ENCODE measurements around the gene HAUS8.
A peak's percentile ranks its signal among the peaks of the same experiment; 100 is the strongest.

HAUS8 gene

GRCh38 chr19:17075864-17076542 lies 751 bp upstream of the HAUS8 start:
- peak; percentile 24 to 27 for DNase-seq (ENCODE audit: low read depth in 2 of 2)

DNA sequence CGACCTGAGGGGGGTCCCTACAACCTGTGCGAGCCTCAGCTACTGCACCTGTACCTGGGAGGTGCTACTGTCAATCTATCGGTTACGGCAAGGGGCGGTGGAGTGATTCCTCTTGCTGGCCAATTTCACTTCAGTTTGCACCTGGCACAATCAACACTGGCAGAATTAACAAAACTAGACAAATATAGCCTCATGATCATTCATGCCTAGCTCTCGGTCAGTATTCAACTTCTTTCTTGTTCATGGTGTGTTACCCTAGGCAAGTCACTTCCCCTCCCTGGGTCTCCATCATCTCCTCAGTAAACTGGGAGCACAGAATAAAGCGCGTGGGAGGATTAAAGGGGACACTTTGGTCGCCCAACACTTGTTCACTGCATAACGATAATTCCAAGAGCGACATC lies 618 bp downstream of the HAUS8 start:
- DNase-seq (ENCODE audit: low read depth in 2 of 2) = no peak

DNA sequence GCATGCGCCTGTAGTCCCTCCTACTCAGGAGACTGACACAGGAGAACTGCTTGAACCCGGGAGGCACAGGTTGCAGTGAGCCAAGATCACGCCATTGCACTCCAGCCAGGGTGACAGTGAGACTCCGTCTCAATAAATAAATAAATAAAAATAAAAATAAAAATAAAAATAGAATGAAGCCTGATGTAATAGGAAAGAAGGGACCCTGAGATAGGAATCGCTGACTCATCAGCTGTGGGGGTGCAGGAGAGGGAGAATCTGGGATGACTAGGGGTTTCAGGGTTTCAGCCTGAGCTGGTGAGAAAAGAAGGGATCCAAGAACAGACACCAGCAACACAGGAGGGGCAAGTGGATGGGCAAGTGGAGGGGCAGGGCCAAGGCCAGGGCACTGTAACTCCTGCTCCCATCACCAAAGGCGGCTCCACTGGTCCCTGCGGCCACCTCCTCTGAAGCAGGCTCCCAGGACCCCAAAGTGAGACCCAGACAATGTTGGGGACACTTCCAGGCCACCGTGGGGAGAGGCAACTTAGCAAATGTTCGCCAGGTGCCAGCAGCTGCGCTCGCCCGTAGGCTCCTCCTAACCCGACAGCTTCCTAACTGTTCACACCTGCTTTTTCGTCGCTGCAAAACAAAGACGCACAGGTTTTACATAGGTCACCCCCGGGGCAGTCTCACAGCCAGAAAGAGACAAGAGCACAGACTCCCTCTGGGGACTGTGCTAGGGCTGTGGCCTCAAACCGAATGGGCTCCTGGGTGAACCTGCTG lies 1.2 kb downstream of the HAUS8 start:
- no peak for DNase-seq (ENCODE audit: low read depth in 2 of 2)

GRCh38 chr19:17070912-17071311 lies 4.3 kb downstream of the HAUS8 start:
- DNase-seq (ENCODE audit: low read depth in 2 of 2) = no peak

GRCh38 chr19:17070421-17070820 lies 4.8 kb downstream of the HAUS8 start:
- DNase-seq (ENCODE audit: low read depth in 2 of 2) = no peak

DNA sequence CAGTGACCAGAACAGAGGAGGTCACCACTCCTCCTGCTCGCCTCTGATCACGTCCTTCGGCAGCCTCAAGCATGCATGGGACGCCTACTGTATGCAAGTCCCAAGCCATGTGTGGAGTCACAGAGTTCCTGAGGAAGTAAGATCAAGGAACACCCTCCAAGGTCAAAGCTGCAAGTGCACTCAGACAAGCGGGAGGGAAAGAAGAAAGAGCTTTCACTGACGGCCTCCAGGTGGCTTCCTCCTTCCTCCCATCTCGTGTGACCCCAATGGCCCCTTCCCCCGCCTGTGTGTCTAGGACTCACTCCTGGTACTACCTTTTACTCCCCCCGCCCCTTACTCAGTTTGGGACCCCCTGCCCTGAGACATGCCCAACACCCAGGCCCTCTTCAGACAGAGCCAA lies 6.1 kb downstream of the HAUS8 start:
- DNase-seq (ENCODE audit: low read depth in 2 of 2) = no peak

DNA sequence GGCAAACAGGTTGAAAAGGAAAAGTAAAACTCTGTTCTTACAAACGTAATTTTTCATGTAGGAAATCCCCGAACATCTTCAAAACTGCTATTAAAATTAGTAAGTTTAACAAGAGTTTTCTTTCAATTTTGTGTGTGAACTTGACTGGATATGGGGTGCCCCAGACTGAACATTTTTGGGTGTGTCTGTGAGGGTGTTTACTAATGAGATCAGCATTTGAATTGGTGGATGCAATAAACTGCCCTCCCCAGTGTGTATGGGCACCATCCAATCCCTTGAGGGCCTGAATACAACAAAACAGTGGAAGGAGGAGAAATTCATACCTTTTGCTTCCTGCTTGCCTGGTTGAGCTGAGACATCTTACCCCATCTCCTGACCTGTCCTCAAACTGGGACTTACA lies 11.8 kb downstream of the HAUS8 start:
- no peak for DNase-seq (ENCODE audit: low read depth in 2 of 2)

DNA sequence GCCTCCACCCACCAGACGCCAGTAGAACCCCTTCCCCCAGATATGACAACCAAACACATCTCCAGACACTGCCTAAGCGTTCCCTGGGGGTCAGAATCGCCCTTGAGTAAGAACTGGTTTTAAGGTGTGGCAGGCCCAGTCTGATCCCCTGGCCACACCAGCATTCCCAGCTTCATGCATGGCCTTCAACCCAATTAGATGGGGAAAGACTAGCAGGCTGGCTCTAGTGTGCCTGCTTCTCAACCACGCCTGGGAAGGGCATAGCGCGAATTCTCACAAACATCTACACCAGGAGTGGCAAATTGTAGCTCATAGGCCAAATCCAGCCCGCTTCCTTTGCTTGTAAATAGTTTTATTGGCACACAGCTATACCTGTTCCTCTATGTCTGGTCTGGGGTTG lies 13.6 kb downstream of the HAUS8 start:
- DNase-seq (ENCODE audit: low read depth in 2 of 2) = no peak

DNA sequence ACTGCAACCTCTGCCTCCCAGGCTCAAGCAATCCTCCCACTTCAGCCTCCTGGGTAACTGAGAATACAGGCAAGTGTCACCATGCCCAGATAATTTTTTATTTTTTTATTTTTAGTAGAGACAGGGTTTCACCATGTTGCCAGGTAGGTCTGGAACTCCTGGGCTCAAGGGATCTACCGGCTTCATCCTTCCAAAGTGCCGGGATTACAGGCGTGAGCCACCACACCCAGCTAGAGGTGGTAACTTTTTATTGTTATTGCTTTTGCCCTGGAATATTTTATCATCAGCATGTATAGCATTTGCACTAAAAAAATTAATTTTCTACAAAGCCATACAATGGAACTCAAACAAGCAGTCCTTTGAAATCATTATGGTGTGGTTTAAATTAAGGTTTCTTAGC lies 14.0 kb downstream of the HAUS8 start:
- DNase-seq (ENCODE audit: low read depth in 2 of 2) = no peak

GRCh38 chr19:17060802-17061201 lies 14.4 kb downstream of the HAUS8 start:
- no peak for DNase-seq (ENCODE audit: low read depth in 2 of 2)

GRCh38 chr19:17058236-17058635 lies 17.0 kb downstream of the HAUS8 start:
- no peak for DNase-seq (ENCODE audit: low read depth in 2 of 2)

- DNase-seq (ENCODE audit: low read depth in 2 of 2) = no peak
These were observed 19.6 kb downstream of the HAUS8 start for GRCh38 chr19:17055636-17056035.

- no peak for DNase-seq (ENCODE audit: low read depth in 2 of 2)
These were observed 20.5 kb downstream of the HAUS8 start for GRCh38 chr19:17054746-17055145.

- no peak for DNase-seq (ENCODE audit: low read depth in 2 of 2)
These were observed 22.8 kb downstream of the HAUS8 start for GRCh38 chr19:17052439-17052838.

DNA sequence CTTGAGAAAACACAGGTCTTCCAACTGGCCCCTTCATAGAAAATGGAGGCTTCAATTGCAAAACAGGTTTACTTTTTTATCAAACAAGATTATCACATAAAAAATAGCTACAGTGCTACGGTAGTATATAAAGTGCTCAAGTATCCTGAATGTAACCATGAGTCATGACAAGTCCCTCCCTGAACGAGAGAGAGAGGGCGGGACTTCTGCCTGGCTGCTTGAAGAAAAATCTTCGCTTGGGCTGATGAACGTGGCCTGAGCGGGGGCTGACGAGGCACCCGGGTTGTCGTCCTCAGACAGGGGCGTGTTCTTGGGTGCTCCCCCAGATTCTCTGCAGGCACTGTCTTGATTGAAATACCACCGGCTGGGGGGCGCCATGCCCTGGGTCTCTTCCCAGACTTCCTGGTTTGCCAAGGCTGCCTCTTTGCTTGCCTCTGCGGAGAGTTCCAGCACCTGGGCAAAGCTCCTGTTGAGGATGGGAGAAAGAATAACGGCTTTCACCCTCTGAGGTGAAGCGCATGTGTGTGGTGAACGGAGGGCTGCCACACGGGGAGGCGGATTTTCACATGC lies 25.5 kb downstream of the HAUS8 start:
- no peak for DNase-seq (ENCODE audit: low read depth in 2 of 2)

DNA sequence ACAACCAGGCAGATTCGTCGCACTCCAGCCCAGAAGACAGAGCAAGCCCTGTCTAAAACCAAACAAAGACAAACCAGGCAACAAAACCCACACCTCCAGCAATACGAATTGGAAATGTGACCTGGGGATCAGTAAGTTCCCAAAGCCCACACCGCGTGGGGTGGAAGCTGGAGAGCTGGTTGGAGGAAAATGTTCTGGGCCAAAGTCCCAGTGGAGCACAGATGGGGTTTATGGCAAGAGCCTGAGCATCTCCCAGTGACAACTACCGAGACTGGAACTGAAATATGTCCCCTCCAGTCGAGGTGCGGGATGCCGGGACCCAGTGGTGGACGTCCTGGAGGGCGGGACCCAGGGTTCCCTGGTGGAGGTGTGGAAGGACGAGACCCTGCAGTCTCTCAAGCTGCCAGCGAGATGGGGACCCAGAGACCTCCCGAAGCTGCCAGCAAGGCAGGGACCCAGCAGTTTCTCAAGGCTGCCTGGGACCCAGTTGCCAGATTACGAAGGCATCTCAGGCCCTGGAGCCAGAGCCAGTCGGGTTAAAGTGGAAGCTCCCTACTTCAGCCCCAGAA lies 26.3 kb downstream of the HAUS8 start:
- no peak for DNase-seq (ENCODE audit: low read depth in 2 of 2)

DNA sequence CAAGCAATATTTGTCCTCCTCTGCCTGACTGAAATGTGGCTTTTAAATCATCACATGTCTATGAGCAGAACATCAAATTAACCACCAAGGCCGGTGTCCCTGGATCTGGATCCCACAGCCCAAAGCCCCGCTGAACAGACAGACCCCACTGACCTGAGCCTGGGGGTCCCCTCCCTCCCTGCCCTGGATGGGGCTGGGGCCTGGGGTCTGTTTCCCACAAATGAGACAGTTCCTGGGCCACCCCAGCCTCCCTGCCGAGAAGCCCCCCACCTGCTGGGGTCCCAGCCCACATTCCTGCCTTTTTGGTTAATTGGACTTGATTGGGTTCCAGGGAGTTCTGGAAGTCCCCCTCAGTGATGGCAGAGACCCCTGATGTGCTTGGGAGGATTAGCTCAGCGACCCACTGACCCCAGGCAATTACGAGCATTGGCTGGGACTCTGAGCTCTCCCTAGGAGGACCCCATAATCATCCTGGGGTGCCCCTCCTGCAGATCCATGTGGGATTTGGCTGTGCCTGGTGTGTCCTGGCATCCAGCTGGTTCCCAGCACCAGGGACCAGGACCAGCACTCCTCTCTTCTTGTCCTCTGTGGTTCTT lies 29.2 kb downstream of the HAUS8 start:
- DNase-seq (ENCODE audit: low read depth in 2 of 2) = no peak

- DNase-seq (ENCODE audit: low read depth in 2 of 2) = no peak
These were observed 31.5 kb downstream of the HAUS8 start for GRCh38 chr19:17043744-17044143.

DNA sequence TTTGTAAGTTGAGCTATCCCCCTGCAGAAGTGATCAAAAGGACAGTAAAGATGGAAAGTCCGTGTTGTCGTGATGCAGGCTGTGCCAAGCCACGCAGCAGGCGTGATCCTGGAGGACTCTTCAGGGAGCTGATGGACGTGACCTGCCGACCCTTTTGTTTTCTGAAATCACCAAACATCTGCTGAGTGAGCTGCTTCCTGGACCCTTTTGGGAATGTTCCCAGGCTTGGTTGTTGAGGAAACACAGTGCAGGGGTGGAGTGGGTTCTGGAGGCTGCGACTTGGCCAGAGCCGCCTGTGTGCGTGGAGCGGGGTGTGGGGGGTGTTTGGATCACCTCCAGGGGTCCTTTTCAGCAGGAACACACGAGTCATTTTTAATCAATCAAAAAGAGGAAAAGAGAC lies 33.3 kb downstream of the HAUS8 start:
- DNase-seq (ENCODE audit: low read depth in 2 of 2) = no peak

DNA sequence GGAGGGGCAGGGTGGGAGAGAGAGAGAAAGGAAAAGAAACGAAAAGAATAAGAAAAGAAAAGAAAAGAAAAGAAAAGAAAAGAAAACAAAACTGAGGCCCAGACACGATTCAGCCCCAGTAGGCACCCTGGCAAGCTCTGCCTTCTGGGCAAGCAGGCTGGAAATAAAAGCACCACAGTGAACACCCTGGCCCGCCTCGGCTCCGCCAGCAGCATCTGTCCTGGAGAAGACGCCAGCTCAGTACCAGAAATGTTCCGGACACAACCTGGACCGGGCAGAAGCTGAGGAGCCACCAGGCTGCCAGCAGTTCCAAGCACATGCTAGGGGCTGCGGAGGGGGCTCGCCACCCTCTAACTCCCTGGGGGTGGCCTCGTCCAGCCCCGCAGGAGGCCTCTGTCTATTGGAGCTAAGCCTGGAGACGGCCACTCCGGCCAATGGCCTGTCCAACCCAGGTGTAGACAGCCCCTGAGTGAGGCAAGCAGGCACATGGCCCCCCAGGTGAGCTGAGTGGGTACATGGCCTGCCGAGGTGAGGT lies 37.2 kb downstream of the HAUS8 start:
- DNase-seq (ENCODE audit: low read depth in 2 of 2) = no peak

GRCh38 chr19:17037184-17037583 lies 38.1 kb downstream of the HAUS8 start:
- no peak for DNase-seq (ENCODE audit: low read depth in 2 of 2)

- no peak for DNase-seq (ENCODE audit: low read depth in 2 of 2)
These were observed 38.6 kb downstream of the HAUS8 start for GRCh38 chr19:17036640-17037039.
